HG03442 (cell line): ENCODE measurements around the gene PKMYT1.

Experiments used
- ATAC-seq: cut with Tn5 transposase; IDR thresholded peaks from one replicate; pipeline ENCODE4 v1.9.1; 2021; ENCODE audit warnings: mild to moderate bottlenecking, moderate library complexity; ENCODE audit not compliant: unreplicated experiment

Gene PKMYT1

GRCh38 chr16:2974319-2975056 is 5.8 kb downstream of the PKMYT1 start:
- ATAC-seq: no peak

- no peak for ATAC-seq
Measured at GRCh38 chr16:2973605-2974318, 6.5 kb downstream of the PKMYT1 start.

GRCh38 chr16:2973093-2973492 is 7.2 kb downstream of the PKMYT1 start:
- ATAC-seq: no peak

GRCh38 chr16:2971985-2972784 is 8.1 kb downstream of the PKMYT1 start:
- no peak for ATAC-seq

DNA sequence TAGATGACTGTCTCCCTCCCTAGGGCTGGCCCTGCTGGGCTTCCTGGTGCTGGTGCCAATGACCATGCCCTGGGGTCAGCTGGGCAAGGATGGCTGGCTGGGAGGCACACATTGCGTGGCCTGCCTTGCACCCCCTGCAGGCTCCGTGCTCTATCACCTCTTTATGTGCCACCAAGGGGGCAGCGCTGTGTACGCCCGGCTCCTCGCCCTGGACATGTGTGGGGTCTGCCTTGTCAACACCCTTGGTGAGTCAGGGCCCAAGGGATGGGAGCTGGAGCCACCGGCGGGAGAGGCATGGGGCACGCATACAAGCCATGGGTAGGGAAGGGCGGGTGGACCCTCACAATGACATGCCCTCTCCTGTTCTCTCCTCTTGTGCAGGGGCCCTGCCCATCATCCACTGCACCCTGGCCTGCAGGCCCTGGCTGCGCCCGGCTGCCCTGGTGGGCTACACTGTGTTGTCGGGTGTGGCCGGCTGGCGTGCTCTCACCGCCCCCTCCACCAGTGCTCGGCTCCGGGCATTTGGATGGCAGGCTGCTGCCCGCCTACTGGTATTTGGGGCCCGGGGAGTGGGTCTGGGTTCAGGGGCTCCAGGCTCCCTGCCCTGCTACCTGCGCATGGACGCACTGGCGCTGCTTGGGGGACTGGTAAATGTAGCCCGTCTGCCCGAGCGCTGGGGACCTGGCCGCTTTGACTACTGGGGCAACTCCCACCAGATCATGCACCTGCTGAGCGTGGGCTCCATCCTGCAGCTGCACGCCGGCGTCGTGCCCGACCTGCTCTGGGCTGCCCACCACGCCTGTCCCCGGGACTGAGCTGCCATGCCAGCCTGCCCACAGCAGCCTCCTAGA is 8.9 kb downstream of the PKMYT1 start:
- ATAC-seq: no peak

GRCh38 chr16:2970563-2970962 is 9.7 kb downstream of the PKMYT1 start:
- ATAC-seq: no peak

GRCh38 chr16:2969545-2970521 is 10.4 kb downstream of the PKMYT1 start:
- ATAC-seq: peak; percentile 27

- ATAC-seq: peak; percentile 63
Measured at GRCh38 chr16:2968738-2969544, 11.3 kb downstream of the PKMYT1 start, which contains the start of gene PAQR4. Gene PAQR4 (plus strand): TSS chr16:2969348. CDS start chr16:2969675, 327 bp downstream.

DNA sequence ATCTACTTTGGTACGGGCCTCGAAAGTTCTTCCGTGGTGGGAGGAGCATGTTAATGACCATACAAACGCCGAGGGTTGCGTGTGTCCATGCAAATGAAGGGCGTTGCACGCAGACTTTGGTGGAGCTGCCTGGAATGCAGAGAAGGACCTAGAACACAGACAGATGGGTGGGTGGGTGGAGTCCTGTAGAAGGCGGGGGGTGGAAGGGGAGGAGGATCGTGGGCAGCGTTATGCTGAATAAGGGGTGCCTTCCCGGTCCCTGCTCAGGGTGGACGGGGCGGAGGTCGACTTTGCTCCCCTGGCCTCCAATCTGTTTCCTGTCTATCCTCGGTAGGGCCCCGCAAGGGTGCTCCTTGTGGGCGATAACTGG is 11.9 kb downstream of the PKMYT1 start:
- no peak for ATAC-seq

DNA sequence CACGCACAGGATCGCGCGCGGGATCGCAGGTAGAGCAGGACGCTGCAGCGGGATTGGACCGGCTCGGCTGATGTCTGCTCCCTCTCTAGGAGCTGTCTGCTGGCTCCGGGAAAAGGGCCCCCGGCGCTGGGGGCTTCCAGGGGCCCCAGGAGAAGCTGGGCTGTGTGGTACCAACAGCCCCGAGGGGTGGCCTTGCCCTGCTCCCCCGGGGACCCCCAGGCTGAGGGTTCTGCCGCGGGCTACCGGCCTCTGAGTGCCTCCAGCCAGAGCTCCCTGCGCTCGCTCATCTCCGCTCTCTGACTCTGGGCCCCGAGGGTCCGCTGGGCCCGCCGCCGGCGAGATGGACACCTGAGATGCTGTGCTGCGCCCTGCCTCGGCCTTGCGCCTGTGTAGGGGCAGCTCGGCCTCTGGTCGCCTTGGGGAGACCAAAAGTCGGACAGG is 12.5 kb downstream of the PKMYT1 start:
- ATAC-seq: no peak

DNA sequence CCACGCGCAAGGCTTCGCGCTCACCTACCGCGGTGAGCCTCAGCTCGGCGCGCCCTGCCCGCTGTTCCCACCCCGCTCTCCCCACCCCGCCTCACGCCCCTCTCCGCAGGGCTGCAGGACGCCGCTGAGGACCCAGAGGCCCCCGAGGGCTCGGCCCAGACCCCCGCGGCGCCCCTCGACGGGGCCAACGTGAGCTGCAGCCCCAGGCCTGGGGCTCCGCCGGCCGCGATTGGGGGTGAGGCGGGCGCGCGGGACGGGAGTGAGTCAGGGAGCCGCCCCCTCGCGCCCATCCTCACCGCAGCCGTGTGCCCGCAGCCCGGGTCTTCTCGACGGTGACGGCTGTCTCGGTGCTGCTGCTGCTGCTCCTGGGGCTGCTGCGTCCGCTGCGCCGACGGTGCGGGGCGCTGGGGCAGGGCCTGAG is 13.0 kb downstream of the PKMYT1 start:
- ATAC-seq: no peak

- no peak for ATAC-seq
Measured at GRCh38 chr16:2966808-2967191, 13.4 kb downstream of the PKMYT1 start.

DNA sequence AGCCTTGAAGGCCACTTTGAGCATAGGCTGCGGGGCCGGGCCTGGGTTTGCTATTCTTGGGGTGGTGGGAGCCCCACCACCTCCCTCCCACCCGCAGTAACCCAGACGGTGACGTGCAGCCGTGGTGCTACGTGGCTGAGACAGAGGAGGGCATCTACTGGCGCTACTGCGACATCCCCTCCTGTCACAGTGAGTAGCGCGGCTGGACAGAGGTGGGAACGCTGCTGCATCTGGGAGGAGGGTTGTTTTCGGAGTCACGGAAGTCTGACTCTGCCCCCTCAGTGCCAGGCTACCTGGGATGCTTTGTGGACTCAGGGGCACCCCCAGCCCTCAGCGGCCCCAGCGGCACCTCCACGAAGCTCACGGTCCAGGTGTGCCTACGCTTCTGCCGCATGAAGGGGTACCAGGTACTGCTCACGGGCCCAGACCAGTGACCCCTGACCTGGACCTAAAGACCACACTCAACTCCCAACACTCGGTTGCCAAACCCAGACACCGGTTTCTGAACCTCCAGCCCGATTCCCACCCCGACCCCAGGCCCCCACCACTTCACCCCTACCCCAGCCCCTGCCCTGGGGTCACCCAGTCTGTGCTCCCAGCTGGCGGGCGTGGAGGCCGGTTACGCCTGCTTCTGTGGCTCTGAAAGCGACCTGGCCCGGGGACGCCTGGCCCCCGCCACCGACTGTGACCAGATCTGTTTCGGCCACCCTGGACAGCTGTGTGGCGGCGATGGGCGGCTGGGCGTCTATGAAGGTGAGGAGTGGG is 14.0 kb downstream of the PKMYT1 start:
- no peak for ATAC-seq

- ATAC-seq: no peak
Measured at GRCh38 chr16:2964475-2965336, 15.5 kb downstream of the PKMYT1 start.

DNA sequence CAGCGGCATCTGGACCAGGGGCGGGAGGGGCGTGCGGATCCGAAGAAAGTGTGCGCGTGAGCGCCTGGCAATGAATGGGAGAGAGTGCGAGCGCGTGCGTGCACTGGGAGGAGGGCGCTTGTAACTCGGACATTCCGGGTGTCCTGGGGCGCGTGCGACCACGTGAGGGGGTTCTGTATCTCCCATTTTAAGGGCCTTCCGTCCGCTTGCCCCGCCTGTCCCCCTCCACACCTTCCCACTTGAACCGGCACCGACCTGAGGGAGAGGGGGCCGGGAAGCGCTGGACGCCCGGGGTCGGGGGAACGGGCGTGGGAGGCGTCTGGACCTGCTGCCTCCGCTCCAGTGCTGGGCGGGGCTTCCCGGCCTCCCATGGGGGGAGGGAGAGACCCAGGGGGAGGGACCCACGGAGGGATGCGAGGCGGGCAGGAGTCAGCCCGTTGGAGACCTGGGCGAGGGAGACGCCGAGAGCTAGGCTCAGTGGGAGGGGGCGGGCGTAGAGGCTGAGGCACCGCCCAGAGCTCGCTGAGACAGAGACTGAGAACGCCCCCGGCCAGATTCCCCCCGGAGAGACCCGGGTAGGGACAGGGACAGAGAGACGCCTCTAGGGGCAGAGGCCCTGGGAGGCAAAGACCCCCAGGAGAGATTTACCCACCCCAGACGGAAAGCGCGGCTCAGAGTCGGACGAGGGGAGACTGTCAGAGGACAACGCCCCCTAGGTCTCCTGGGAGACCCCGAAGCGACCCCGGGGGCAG is 16.3 kb downstream of the PKMYT1 start, which contains the start of gene KREMEN2:
Gene KREMEN2, plus strand, starts transcription at position 553 of the 752 bp plus-strand sequence. CDS start 246 bp downstream, outside the sequence.
- no peak for ATAC-seq
